Right lobe of liver (tissue), 6 donors: Measurements from ENCODE around the gene NIM1K. TPM values are rescaled to one million over a fixed set of nuclear protein-coding genes. Genes with fewer than 3 reads are reported as not detected.
"Not testable (repeated sequence)": the region's sequence is repeated elsewhere in the genome, so short reads cannot be mapped to it uniquely, and the experiment has no call there.

Source experiments
- ATAC-seq, 4 donors: fragments of 200-7000 bp; cut with Tn5 transposase; one replicate each; pipeline ENCODE4 v1.9.1; 2020; ENCODE audit warnings: mild to moderate bottlenecking in 4 of 4, moderate library complexity in 4 of 4
- DNase-seq, 3 donors: peaks; one replicate each; pipeline ENCODE4 v3.0.0-alpha.2; 2020
- H3K27ac ChIP-seq, 3 donors: fragments of 200-600 bp; one replicate each; pipeline ENCODE4 v1.8.0; 2022
- H3K27me3 ChIP-seq, 2 donors: fragments of 200-600 bp; one replicate each; pipeline ENCODE4 v1.8.0; 2022
- H3K36me3 ChIP-seq, 4 donors: fragments of 200-600 bp; sonication (generic) in 1 of 4; one replicate each; pipeline versions ENCODE4 v1.5.1 to v1.8.0; 2017 to 2022; ENCODE audit warnings: control low read depth in 1 of 4
- H3K4me1 ChIP-seq, 4 donors: fragments of 200-600 bp; sonication (generic) in 1 of 4; one replicate each; pipeline versions ENCODE4 v1.5.1 to v1.8.0; 2017 to 2022; ENCODE audit warnings: control low read depth in 1 of 4
- H3K4me3 ChIP-seq, 3 donors: fragments of 200-600 bp; one replicate each; pipeline ENCODE4 v1.8.0; 2022
- H3K9me3 ChIP-seq, 4 donors: fragments of 200-600 bp; sonication (generic) in 1 of 4; one replicate each; pipeline versions ENCODE4 v1.5.1 to v1.8.0; 2017 to 2022; ENCODE audit warnings: control low read depth in 1 of 4
- CTCF ChIP-seq, 4 donors: fragments of 200-600 bp in 3 of 4; fragments of 450-650 bp in 1 of 4; IDR thresholded peaks; one replicate each; pipeline versions ENCODE4 v1.5.1 to v1.8.0; 2016 to 2022; ENCODE audit warnings: antibody characterized with exemption in 4 of 4, mild to moderate bottlenecking in 2 of 4
- POLR2A ChIP-seq: fragments of 450-650 bp; IDR thresholded peaks from one replicate; pipeline ENCODE4 v1.6.1; 2017; ENCODE audit warnings: antibody characterized with exemption, mild to moderate bottlenecking
- WGBS: methylation state at CpG from one replicate; pipeline ENCODE4 v1.1.6; 2018; ENCODE audit warnings: low coverage, low lambda C conversion rate; ENCODE audit not compliant: insufficient coverage; ENCODE audit errors: missing lambda C conversion rate; 5-methylcytosine and 5-hydroxymethylcytosine counted together
- intact Hi-C, 2 donors: fragments of 100-400 bp; cut with DNase I; formaldehyde crosslinking; loops; one replicate each; pipeline versions ENCODE4 v1.11.2 to v1.14.1; 2022
- small RNA-seq, 2 experiments: library from RNA; depleted of rRNA; stranded (forward); fragments of <200 nt; gene quantifications; one replicate each; pipeline ENCODE3, GENCODE V24; 2016
- total RNA-seq, 6 experiments: library from RNA; depleted of rRNA in 2 of 6; stranded (reverse); fragments of >200 nt in 2 of 6; fragmentation: NEBNext Ultra II Directional in 3 of 6; extraction: Animal tissue kit (Norgen Biotek cat#: 25700) in 3 of 6; gene quantifications; one replicate each; pipeline versions ENCODE4 v1.1.0 to v1.2.4, GENCODE V29; 2016 to 2023
- donor health status: DM: no; HTN: yes; CAD: no.
- donor health status: DM: no; HTN: no; CAD: no.
- donor health status: DM: no; HTN: no; CAD: no.
- donor health status: DM: no; HTN: yes; CAD: no.
- donor health status: DM: no; HTN: yes; CAD: no.

NIM1K gene
- total RNA-seq, 6 experiments from 2014 or later = 0.06 to 0.55 (median 0.12) TPM; not detected in 2

- Histone ChIP-seq H3K4me3 (no peak overlapping the region), H3K9me3 (no peaks in the 10 kb centered on the region), H3K36me3 (no peaks in the 10 kb centered on the region), H3K4me1 (no peaks in the 10 kb centered on the region), H3K27me3 (no peaks in the 10 kb centered on the region), H3K27ac (no peak overlapping the region)
- no peak for TF ChIP-seq POLR2A
- TF ChIP-seq CTCF (IDR thresholded peaks at IDR 0.05) = no peak
- WGBS = 66% methylated on average over 4 of the region's 4 CpGs
- intact Hi-C loops = no loop called here
- DNase-seq = no peak
- ATAC-seq = no peak
Measured at GRCh38 chr5:43320846-43321245, 128.8 kb downstream of the NIM1K start.

GRCh38 chr5:43323488-43323887 is 131.5 kb downstream of the NIM1K start:
- H3K9me3 ChIP-seq, H3K36me3 ChIP-seq, H3K27ac ChIP-seq, intact Hi-C loops, DNase-seq, H3K4me3 ChIP-seq, H3K27me3 ChIP-seq, H3K4me1 ChIP-seq, ATAC-seq: not testable (repeated sequence)
- 36% methylated on average over 3 of the region's 3 CpGs for WGBS

- H3K9me3 ChIP-seq, H3K27ac ChIP-seq, H3K4me3 ChIP-seq, H3K36me3 ChIP-seq, DNase-seq, H3K27me3 ChIP-seq, ATAC-seq, intact Hi-C loops, H3K4me1 ChIP-seq: not testable (repeated sequence)
Measured at GRCh38 chr5:43325624-43326023, 133.6 kb downstream of the NIM1K start.

Small RNAs within 50 kb of the gene (small RNA-seq; reads per million reads assigned to genes)
- gene AC106800.4 = 0 reads per million in 2 experiments

Other genes with a start within 250 kb of the NIM1K start
- 1 to 10 TPM in 1 of 6 experiments, under 1 TPM in 5; 0.21 to 1.1 (median 0.41) TPM for gene ANXA2R, start 151.9 kb upstream of the NIM1K start, total RNA-seq
- gene ZNF131, start 71.3 kb upstream of the NIM1K start, total RNA-seq = 10 to 100 TPM in 5 of 6 experiments, 1 to 10 TPM in 1; 9.6 to 16.3 (median 12.1) TPM
- gene HMGCS1, start 121.2 kb downstream of the NIM1K start, total RNA-seq = 100 to 1,000 TPM in 2 of 6 experiments, 10 to 100 TPM in 4; 27.9 to 341 (median 62.0) TPM
- gene CCL28, start 220.2 kb downstream of the NIM1K start, total RNA-seq = 1 to 10 TPM in 5 of 6 experiments, under 1 TPM in 1; 1.00 to 2.3 (median 1.3) TPM